Fibroblast of lung (primary cell): ENCODE measurements around the gene ETV1.

Source experiments
- EZH2 ChIP-seq: IDR thresholded peaks from 2 replicates; pipeline ENCODE4 v1.5.1; 2012; ENCODE audit warnings: low read length, control low read depth, mild to moderate bottlenecking; ENCODE audit errors: missing control alignments
- TF ChIP-seq, protein P1 (sequence below), 2 donors: IDR thresholded peaks in 1 of 2; conservative IDR thresholded peaks in 1 of 2; 1 replicate in 1 of 2; 2 replicates in 1 of 2; pipeline ENCODE4 v1.5.1; 2011 to 2012; ENCODE audit warnings: low read length in 2 of 2, control low read depth in 1 of 2, inconsistent platforms in 1 of 2, low read depth in 1 of 2, mild to moderate bottlenecking in 1 of 2

DNA sequence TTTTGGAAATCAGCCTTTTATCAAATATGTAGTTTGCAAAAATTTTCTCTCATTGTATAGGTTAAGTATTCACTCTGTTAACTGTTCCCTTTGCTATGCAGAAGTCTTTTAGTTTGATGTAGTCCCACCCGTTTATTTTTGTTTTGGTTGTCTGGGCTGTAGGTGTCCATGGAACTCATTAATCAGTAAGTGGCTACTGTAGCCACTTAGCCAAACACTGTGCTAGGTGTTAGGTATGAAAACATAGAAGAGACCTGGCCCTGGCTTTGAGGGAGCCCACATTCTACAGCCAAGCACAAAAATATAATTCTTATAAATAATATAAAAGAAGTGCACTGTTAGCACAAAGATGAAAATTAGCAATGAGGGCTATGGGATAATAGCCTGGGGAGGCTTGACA, 133.5 kb downstream of the ETV1 start:
- TF ChIP-seq, protein P1, sequence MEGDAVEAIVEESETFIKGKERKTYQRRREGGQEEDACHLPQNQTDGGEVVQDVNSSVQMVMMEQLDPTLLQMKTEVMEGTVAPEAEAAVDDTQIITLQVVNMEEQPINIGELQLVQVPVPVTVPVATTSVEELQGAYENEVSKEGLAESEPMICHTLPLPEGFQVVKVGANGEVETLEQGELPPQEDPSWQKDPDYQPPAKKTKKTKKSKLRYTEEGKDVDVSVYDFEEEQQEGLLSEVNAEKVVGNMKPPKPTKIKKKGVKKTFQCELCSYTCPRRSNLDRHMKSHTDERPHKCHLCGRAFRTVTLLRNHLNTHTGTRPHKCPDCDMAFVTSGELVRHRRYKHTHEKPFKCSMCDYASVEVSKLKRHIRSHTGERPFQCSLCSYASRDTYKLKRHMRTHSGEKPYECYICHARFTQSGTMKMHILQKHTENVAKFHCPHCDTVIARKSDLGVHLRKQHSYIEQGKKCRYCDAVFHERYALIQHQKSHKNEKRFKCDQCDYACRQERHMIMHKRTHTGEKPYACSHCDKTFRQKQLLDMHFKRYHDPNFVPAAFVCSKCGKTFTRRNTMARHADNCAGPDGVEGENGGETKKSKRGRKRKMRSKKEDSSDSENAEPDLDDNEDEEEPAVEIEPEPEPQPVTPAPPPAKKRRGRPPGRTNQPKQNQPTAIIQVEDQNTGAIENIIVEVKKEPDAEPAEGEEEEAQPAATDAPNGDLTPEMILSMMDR (conservative IDR thresholded peaks at IDR 0.05 in 1 of 2, IDR thresholded peaks at IDR 0.05 in 1 of 2; ENCODE audit: low read depth in 1 of 2, low read length in 2 of 2) = no peak
- no peak for TF ChIP-seq EZH2
